ENCODE data around the gene KCNC1. TPM values are rescaled to one million over a fixed set of nuclear protein-coding genes. Genes with fewer than 3 reads are reported as not detected.

Gene KCNC1
- total and polyA plus RNA-seq, 2 of the 13 experiments (the other 11 are each of a cell fraction or from before 2014, with no cell fraction given): 0.01 to 0.04 TPM

- TF ChIP-seq, protein P1, sequence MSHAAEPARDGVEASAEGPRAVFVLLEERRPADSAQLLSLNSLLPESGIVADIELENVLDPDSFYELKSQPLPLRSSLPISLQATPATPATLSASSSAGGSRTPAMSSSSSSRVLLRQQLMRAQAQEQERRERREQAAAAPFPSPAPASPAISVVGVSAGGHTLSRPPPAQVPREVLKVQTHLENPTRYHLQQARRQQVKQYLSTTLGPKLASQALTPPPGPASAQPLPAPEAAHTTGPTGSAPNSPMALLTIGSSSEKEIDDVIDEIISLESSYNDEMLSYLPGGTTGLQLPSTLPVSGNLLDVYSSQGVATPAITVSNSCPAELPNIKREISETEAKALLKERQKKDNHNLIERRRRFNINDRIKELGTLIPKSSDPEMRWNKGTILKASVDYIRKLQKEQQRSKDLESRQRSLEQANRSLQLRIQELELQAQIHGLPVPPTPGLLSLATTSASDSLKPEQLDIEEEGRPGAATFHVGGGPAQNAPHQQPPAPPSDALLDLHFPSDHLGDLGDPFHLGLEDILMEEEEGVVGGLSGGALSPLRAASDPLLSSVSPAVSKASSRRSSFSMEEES (CRISPR knock-in tag; IDR thresholded peaks at IDR 0.05): no peak
- TF ChIP-seq ZKSCAN8 (CRISPR knock-in tag; IDR thresholded peaks at IDR 0.05; ENCODE audit: borderline replicate concordance) (no peak), TFDP2 (CRISPR knock-in tag; IDR thresholded peaks at IDR 0.05) (no peak), ZNF44 (CRISPR knock-in tag; IDR thresholded peaks at IDR 0.05) (no peak), FOXO1 (CRISPR knock-in tag; IDR thresholded peaks at IDR 0.05) (no peak), CTCF (CRISPR knock-in tag; IDR thresholded peaks at IDR 0.05) (peak; percentile 43; the same call in 1 of the 2 replicates), ZNF800 (CRISPR knock-in tag; IDR thresholded peaks at IDR 0.05) (peak; percentile 76; the same call in 1 of the 2 replicates)
- TF ChIP-seq, protein P2, sequence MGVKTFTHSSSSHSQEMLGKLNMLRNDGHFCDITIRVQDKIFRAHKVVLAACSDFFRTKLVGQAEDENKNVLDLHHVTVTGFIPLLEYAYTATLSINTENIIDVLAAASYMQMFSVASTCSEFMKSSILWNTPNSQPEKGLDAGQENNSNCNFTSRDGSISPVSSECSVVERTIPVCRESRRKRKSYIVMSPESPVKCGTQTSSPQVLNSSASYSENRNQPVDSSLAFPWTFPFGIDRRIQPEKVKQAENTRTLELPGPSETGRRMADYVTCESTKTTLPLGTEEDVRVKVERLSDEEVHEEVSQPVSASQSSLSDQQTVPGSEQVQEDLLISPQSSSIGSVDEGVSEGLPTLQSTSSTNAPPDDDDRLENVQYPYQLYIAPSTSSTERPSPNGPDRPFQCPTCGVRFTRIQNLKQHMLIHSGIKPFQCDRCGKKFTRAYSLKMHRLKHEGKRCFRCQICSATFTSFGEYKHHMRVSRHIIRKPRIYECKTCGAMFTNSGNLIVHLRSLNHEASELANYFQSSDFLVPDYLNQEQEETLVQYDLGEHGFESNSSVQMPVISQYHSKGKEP (CRISPR knock-in tag; IDR thresholded peaks at IDR 0.05): no peak
- TF ChIP-seq, protein P3, sequence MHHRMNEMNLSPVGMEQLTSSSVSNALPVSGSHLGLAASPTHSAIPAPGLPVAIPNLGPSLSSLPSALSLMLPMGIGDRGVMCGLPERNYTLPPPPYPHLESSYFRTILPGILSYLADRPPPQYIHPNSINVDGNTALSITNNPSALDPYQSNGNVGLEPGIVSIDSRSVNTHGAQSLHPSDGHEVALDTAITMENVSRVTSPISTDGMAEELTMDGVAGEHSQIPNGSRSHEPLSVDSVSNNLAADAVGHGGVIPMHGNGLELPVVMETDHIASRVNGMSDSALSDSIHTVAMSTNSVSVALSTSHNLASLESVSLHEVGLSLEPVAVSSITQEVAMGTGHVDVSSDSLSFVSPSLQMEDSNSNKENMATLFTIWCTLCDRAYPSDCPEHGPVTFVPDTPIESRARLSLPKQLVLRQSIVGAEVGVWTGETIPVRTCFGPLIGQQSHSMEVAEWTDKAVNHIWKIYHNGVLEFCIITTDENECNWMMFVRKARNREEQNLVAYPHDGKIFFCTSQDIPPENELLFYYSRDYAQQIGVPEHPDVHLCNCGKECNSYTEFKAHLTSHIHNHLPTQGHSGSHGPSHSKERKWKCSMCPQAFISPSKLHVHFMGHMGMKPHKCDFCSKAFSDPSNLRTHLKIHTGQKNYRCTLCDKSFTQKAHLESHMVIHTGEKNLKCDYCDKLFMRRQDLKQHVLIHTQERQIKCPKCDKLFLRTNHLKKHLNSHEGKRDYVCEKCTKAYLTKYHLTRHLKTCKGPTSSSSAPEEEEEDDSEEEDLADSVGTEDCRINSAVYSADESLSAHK (CRISPR knock-in tag; IDR thresholded peaks at IDR 0.05; ENCODE audit: borderline replicate concordance): no peak
- TF ChIP-seq, protein P4, sequence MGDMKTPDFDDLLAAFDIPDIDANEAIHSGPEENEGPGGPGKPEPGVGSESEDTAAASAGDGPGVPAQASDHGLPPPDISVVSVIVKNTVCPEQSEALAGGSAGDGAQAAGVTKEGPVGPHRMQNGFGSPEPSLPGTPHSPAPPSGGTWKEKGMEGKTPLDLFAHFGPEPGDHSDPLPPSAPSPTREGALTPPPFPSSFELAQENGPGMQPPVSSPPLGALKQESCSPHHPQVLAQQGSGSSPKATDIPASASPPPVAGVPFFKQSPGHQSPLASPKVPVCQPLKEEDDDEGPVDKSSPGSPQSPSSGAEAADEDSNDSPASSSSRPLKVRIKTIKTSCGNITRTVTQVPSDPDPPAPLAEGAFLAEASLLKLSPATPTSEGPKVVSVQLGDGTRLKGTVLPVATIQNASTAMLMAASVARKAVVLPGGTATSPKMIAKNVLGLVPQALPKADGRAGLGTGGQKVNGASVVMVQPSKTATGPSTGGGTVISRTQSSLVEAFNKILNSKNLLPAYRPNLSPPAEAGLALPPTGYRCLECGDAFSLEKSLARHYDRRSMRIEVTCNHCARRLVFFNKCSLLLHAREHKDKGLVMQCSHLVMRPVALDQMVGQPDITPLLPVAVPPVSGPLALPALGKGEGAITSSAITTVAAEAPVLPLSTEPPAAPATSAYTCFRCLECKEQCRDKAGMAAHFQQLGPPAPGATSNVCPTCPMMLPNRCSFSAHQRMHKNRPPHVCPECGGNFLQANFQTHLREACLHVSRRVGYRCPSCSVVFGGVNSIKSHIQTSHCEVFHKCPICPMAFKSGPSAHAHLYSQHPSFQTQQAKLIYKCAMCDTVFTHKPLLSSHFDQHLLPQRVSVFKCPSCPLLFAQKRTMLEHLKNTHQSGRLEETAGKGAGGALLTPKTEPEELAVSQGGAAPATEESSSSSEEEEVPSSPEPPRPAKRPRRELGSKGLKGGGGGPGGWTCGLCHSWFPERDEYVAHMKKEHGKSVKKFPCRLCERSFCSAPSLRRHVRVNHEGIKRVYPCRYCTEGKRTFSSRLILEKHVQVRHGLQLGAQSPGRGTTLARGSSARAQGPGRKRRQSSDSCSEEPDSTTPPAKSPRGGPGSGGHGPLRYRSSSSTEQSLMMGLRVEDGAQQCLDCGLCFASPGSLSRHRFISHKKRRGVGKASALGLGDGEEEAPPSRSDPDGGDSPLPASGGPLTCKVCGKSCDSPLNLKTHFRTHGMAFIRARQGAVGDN (CRISPR knock-in tag; IDR thresholded peaks at IDR 0.05): peak; percentile 26; the same call in 1 of the 2 replicates
Observed at GRCh38 chr11:17719938-17720795, 14.4 kb upstream of the KCNC1 start (continued).

Measured in HepG2 (cell line).